Vagina (tissue), 2 donors: ENCODE results near the gene FBXL4. TPM values are rescaled to one million over a fixed set of nuclear protein-coding genes. Genes with fewer than 3 reads are reported as not detected.

Source experiments
- DNase-seq, 2 donors: peaks; one replicate each; pipeline ENCODE4 v3.0.0-alpha.2; 2017; ENCODE audit errors: extremely low spot score in 2 of 2
- H3K27ac ChIP-seq: fragments of 200-600 bp; sonication (generic); one replicate; pipeline ENCODE4 v1.5.1; 2019
- H3K27me3 ChIP-seq: fragments of 200-600 bp; sonication (generic); one replicate; pipeline ENCODE4 v1.5.1; 2019
- H3K36me3 ChIP-seq, 2 donors: fragments of 200-600 bp; sonication (generic); one replicate each; pipeline ENCODE4 v1.5.1; 2017 to 2019
- H3K4me1 ChIP-seq: fragments of 200-600 bp; sonication (generic); one replicate; pipeline ENCODE4 v1.5.1; 2019
- H3K4me3 ChIP-seq, 2 donors: fragments of 200-600 bp; sonication (generic); 1 replicate in 1 of 2; 2 replicates in 1 of 2; pipeline ENCODE4 v1.5.1; 2016 to 2019
- H3K9me3 ChIP-seq: fragments of 200-600 bp; sonication (generic); one replicate; pipeline ENCODE4 v1.5.1; 2019
- POLR2A ChIP-seq, 2 donors: fragments of 450-650 bp; IDR thresholded peaks; one replicate each; pipeline ENCODE4 v1.6.1; 2017; ENCODE audit warnings: antibody characterized with exemption in 2 of 2, mild to moderate bottlenecking in 2 of 2, moderate library complexity in 2 of 2
- POLR2AphosphoS5 ChIP-seq, 2 donors: sonication (generic); formaldehyde crosslinking; IDR thresholded peaks; one replicate each; pipeline ENCODE4 v1.9.0; 2017; ENCODE audit warnings: antibody characterized with exemption in 2 of 2, mild to moderate bottlenecking in 2 of 2, low read depth in 1 of 2; ENCODE audit not compliant: insufficient read depth in 1 of 2
- intact Hi-C: fragments of 100-400 bp; cut with DNase I; formaldehyde crosslinking; loops from one replicate; pipeline ENCODE4 v1.15.1; 2023
- total RNA-seq: library from RNA; depleted of rRNA; stranded (reverse); fragments of >200 nt; gene quantifications from one replicate; pipeline ENCODE4 v1.2.3, GENCODE V29; 2016
- TF ChIP-seq, protein P1 (sequence below), 3 experiments: fragments of 450-650 bp in 2 of 3; fragments of 200-600 bp in 1 of 3; sonication (generic) in 1 of 3; IDR thresholded peaks; one replicate each; pipeline ENCODE4 v1.5.1; 2017 to 2019; ENCODE audit warnings: antibody characterized with exemption in 3 of 3, mild to moderate bottlenecking in 2 of 3, moderate library complexity in 2 of 3

FBXL4 gene
- total RNA-seq, 1 donor from 2014 or later = 17.7 TPM

DNA sequence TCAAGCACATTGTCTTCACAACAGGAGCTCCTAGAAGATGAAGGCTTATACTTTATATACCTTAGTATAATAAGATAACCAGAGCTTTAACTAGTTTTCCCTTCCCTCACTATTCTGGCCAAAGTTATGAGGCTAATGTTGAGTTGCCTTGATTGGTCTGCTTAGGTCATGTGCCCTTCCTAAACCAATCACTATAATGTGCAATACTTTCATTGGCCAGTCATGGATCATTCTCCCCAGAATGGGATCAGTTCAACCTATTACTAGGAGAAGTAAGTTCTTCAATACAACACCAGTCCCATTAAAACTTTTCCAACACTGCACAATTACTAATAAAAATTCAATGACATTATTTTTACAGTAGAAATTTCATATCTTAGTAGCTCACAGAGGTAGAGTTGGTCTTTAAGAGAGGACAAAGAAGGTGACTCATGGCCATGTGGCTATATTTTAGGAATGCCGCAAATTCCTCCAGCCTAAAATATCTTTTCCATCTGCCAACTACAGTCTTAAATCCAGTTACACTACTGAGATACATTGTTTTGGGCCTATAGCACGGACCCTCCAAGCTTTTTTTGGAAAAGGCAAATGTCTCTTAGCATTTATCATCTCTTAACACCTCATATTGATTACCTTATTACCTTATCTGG, 125.9 kb downstream of the FBXL4 start:
- H3K4me1 ChIP-seq = peaks cover 12% of the 10 kb centered on the region
- no peak overlapping the region for H3K4me3 ChIP-seq
- H3K27me3 ChIP-seq = no peaks in the 10 kb centered on the region
- intact Hi-C loops = no loop called here
- H3K9me3 ChIP-seq = no peaks in the 10 kb centered on the region
- H3K36me3 ChIP-seq = no peaks in the 10 kb centered on the region
- TF ChIP-seq POLR2AphosphoS5 (IDR thresholded peaks at IDR 0.05; ENCODE audit: insufficient read depth in 1 of 2, low read depth in 1 of 2) (no peak), POLR2A (IDR thresholded peaks at IDR 0.05) (no peak)
- TF ChIP-seq, protein P1, sequence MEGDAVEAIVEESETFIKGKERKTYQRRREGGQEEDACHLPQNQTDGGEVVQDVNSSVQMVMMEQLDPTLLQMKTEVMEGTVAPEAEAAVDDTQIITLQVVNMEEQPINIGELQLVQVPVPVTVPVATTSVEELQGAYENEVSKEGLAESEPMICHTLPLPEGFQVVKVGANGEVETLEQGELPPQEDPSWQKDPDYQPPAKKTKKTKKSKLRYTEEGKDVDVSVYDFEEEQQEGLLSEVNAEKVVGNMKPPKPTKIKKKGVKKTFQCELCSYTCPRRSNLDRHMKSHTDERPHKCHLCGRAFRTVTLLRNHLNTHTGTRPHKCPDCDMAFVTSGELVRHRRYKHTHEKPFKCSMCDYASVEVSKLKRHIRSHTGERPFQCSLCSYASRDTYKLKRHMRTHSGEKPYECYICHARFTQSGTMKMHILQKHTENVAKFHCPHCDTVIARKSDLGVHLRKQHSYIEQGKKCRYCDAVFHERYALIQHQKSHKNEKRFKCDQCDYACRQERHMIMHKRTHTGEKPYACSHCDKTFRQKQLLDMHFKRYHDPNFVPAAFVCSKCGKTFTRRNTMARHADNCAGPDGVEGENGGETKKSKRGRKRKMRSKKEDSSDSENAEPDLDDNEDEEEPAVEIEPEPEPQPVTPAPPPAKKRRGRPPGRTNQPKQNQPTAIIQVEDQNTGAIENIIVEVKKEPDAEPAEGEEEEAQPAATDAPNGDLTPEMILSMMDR (IDR thresholded peaks at IDR 0.05) = no peak
- DNase-seq = no peak
- no peak overlapping the region for H3K27ac ChIP-seq

Other genes with a start within 250 kb of the FBXL4 start
- not detected for gene POU3F2, start 113.4 kb downstream of the FBXL4 start, total RNA-seq